NOMO-1 treated with DMSO at 0.1 percent for 48 hours (cell line): Measurements from ENCODE around the gene ADGRV1.

Source experiments
- DNase-seq: peaks from one replicate; lab custom pipeline; 2025; ENCODE audit not compliant: unreplicated experiment; lab: John Stamatoyannopoulos, UW

ADGRV1 gene

DNA sequence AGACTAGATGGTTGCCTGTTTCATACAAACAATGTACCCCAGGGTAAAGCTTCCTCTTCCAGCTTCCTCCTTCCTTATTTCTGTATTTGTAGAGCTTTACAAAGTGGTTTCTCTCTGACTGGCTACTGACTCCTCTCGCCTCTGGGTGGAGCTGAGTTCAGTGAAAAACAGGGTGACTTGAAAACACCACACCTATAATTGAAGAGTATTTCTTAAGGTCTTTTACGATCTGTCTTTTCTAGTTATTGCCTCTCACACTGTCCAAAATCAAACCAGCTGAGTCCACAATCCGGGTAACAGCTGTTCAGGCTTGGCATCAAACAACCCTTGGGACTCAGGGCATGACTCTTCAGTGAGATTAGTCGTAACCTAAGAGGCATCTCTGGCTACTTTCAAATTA lies 624.2 kb downstream of the ADGRV1 start:
- peak; percentile 92 for DNase-seq

DNA sequence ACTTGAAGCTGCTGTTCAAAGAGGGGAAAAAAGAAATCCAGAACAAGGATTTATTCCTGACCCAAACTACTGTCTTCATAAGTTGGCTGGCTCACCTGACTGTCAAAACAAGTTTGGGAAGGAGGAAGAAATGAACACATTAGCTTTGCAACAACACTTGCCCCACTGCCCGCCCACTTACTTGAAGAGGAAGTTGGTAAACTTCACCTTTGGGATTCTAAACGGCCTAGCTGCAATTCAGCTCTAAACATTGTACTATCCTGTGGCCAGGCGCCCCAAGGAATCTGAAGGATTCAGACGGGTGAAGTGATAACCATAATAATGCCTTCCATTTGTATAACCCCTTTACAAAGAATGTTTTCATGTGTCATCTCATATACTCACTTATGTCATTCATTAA lies 625.1 kb downstream of the ADGRV1 start:
- peak; percentile 37 for DNase-seq

DNA sequence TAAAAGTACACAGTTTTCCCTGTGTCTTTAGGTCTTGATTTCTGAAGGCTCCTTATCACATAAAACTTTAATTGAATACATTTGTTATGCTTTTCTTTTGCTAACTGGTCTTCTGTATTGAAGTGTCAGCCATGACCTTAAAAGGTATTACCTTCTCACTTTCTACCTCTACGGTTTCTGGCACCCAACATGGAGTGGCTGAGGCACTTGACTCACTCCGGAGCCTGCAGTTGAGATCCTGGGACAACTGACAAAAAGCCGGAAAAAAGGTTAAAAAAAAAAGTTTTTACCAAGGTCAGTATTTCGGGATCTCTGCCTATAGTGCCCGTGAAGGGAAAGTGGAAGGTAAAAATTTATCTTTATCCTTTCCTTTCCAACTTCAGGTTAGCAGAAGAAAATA lies 627.5 kb downstream of the ADGRV1 start:
- no peak for DNase-seq

DNA sequence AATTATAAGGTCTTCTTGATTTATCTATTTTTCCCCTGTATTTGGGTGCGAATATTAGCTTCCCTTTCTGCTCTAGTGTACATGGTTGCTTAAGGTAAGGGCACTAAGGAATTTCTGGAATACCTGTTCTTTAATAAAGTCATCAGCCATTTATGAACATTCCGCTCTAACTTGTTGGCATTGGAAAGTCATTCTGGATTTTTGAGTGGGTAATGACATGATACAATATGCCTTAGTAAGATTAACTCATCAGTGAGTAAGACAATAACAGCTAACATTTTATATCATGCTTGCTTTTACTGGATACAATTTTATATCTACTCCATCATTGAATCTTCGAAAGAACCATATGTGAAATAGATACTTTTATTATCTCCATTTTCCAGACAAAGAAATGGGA lies 628.4 kb downstream of the ADGRV1 start:
- DNase-seq: no peak

DNA sequence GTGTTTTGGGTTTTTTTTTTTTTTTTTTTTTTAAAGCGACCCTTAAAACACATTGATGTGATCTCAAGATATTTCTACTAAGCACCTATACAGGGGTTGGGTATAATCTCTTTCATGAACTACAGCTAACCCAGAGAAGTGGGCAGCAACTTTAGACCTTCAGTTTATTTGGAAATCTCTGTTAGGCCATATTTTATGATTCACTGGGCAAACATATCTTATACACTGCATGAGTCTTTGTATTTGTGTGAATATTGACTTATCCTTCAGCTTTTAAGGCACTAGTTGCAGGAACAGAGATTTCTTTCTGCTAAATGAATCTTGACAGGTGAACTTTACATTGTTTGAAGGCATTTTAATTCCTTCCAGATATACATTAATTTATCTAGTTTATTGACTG lies 630.2 kb downstream of the ADGRV1 start:
- no peak for DNase-seq

DNA sequence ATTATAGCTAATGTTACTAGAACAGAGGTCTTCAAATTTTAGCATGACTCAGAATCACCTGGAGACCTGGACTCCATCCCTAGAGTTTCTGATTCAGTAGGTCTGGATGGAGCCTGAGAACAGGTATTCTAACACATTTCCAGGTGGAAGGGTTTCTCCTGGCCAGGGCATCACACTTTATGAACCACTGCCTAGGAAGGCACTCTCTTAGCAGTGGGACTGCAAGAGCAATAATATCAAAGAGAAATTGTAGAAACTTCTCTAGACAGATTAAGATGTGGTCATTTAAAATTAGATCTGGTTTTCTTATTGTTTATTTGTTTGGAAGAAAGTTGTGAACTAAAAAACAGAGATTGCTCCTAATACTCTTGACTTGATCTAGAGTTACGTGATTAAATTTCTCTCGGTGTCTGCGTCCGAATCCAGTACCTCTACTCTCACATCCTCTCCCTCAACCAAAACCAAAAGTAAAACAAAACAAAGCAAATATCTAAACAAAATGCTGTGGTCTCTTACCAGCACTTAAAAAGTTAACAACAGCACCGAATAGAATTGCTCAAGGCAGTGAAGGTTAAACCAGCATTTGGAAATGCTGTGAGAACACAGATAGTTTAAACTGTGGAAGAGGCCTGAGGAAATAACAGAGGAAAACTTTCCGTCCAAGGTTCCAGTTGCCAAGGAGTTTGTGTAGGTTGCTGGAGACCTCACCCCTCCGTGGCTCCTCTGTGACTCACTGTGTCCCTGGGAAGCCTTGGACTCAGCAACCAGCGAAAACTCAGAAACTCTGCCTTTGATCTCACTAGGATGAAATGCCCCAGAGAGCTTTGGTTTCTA lies 631.1 kb downstream of the ADGRV1 start:
- peak; percentile 33 for DNase-seq

DNA sequence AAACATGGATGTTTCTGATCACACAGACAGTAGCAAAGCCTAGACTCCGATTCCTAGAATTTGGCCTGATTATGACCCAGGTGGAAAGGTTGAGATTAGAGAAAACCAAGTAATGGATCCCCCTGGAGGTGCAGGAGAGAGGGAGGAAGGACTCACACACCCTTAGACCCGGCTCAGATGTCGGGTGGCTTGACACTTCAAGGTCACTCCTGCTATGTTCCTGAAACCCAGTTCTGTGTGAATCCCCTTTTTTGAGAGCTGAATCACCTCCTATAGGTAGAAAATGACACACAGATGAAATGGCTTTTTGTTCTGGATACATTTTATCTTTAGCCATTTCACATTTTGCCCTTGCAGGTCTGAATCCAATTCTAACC lies 631.7 kb downstream of the ADGRV1 start:
- DNase-seq: no peak

DNA sequence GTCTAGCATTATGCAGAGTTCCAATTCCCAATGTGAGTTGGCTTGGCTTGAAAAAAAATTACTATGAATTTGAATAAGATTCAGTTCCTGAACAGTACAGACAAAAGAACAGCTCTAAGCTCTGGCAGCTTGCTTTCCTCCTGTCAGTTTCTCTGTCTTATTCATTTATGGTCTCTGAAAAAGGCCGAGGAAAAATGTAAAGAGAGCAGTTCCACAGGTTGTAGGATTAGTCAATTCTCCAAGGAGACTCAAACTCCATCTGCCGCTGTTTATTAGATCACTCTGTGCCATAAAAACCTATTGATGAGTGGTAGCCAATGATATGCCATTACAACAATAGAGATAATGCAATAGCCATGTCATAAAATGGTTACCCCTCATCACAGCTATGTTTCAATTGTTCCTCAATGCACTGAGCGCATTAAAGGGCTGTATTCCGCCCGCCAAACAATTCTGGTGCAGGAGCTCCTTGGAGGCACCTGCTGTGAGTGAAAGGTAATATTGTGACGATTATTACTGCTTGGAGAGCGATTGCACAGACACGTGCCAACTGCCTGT lies 636.3 kb downstream of the ADGRV1 start:
- DNase-seq: no peak

DNA sequence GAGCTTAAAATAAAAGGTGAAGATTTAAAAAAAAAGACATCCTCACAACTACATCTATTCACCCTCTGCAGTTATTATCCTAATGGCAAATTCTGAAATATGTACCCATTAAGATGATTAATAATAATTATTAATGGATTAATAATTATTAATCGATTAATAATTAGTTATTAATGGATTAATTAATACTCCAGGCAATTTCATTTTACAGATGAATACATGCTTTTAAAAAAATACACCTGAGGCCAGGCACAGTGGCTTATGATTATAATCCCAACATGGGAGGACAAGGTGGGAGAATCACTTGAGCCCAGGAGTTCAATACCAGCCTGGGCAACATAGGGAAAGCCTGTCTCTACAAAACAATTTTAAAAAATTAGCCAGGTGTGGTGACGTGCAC lies 642.1 kb downstream of the ADGRV1 start:
- DNase-seq: no peak

DNA sequence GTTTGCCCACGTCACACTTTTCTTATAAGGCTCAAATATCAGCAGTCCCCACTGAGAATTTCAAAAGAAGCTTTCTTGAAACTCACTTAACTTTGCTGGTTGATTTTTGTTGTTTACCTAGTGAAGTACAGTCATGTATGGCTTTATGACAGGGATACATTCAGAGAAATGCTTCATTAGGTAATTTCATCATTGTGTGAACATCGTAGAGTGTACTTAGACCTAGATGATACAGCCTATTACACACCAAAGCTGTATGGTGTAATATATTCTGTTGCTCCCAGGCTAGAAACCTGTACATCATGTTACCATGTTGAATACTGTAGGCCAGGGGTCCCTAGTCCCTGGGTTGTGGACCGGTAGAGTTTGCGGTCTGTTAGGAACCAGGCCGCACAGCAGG lies 647.5 kb downstream of the ADGRV1 start:
- no peak for DNase-seq

DNA sequence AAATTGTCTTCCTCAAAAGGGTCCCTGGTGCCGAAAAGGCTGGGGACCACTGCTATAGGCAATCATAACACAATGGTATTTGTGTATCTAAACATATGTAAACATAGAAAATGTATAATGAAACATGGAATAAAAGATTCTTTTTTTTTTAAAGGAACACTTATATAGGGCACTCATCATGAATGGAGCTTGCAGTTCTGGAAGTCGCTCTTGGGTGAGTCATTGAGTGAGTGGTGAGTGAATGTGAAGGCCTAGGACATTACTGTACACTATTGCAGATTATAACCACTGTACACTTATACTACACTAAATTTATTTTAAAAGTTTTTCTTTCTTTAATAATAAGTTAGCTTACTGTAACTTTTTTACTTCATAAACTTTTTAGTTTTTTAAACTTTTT lies 648.1 kb downstream of the ADGRV1 start:
- DNase-seq: no peak

DNA sequence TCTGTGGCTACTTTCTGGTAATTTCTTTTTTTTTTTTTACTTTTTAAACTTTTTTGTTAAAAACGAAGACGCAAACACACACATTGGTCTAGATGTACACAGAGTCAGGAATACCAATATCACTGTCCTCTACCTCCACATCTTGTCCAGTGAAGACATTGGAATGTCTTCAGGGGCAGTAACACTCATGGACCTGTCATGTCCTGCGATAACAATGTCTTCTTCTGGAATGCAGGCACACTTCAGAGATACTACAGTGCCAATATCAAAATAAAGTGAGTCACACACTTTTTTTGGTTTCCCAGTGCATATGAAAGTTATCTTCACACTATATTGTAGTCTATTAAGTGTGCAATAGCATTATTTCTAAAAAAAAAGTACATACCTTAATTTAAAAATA lies 648.7 kb downstream of the ADGRV1 start:
- no peak for DNase-seq

DNA sequence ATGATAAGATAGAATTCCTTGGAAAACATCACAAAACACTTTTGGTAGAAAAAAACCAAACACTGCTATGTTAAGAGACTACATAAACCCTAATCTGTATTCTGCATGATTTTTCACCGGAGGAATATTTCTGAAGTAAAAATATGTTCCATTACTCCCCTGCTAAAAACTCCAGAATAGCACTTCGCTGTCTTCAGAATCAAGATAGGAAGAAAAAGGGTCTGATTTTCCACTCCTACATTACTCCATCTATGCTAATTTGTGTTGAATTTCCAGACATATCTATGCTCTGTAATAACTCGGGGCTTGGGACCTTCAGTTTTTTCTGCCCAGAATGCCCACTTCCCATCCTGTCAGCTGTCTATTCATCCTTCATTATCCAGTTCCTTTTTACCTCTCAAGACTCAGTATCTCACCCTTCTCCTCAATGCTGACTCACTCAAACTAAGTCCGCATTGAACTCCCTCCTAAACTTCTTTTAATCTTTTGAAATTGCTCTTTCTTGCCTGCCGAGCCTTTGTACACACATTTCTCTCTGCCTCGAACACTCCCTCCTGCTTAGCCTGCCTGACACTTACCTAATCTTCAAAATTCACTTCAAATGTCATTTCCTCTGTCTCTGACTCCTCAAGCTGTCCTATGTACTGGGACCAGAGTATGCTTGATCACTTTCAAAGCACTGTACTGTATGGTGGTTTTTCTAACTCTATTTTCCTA lies 653.6 kb downstream of the ADGRV1 start:
- DNase-seq: no peak

DNA sequence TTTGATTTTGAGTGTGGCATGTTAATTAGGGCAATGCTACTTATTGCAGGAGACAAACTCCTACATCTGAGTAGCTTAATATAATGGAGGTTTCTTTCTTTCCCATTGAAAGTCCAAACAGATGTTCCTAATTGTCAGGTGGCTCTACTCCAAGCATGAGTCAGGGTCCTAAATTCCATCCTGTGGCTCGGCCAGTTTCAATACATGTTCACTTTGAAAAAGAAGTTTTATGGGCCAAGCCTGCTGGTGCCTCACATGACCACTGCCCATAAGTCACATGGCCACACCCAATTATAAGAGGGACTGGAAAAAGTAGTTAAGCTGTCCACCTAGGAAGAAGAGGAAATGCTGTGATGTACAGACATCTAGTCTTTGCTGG lies 654.1 kb downstream of the ADGRV1 start:
- DNase-seq: no peak
